Right kidney (tissue), 1 donor: ENCODE data around the gene MMP10.
"Not testable (repeated sequence)": the region's sequence is repeated elsewhere in the genome, so short reads cannot be mapped to it uniquely, and the experiment has no call there.

Experiments used
- DNase-seq: peaks from one replicate; pipeline ENCODE4 v3.0.0-alpha.2; 2016

MMP10 gene

DNA sequence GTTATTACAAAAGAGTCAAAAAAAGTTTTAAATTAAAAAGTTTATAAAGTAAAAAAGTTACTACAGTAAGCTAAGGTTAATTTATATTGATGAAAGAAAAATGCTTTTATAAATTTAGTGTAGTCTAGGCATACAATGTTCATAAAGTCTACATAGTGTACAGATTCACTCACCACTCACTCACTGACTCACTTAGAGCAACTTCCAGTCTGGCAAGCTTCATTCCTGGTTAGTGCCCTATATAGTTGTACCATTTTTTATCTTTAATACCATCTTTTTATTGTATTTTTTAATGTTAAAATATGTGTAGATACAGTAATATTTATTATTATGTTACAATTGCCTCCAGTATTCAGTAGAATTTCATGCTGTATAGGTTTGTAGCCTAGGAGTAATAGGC lies 2.6 kb upstream of the MMP10 start:
- DNase-seq, result no peak

DNA sequence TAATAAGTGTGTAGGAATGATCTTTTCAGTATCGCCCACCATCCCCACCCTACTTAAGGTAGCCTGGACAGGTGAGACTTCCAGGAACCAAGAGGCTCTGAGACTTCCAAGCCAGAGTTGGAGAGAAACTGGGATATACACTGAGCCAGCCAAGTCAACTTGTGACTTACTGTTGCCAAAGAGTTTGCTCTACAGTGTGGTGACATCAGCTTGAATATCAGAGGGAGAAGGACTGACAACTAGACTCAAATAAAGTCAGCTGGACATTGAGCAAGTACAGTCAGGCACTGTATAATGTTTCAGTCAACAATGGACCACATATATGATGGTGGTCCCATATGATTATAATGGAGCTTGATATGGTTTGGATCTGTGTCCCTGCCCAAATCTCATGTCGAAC lies 1.2 kb upstream of the MMP10 start:
- DNase-seq, result no peak

DNA sequence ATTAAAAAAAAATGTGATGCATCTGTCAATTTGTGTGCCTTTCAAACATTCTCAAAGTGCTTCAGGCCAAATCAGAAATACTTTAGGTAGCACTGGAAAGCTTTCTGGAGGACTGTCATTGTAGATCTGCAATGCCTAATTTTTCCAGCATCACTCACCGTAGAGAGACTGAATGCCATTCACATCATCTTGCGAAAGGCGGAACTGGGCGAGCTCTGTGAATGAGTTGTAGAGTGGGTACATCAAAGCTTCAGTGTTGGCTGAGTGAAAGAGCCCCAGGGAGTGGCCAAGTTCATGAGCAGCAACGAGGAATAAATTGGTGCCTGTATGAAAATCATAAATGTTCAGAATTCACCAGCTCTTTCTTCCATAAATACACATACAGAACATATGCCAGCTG lies 4.0 kb downstream of the MMP10 start:
- DNase-seq, result no peak

DNA sequence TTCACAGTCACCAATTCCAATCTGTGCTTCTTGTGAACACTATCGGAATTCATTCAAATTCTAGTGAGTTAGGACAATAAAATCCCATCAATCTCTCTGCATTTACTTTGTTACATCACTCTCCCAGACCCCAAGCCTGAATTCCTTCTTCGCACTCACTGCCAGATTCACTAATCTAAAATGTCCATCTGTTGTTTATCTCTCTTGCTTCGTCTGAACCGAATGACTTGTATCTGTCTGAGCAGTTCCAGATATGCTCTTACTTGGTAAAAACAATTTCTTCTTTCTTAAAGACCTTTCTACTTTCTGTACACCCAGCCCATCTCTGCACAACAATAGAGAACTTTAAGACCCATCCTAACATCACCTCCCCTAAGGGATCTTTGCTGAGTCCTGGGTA lies 7.0 kb downstream of the MMP10 start:
- no peak for DNase-seq

DNA sequence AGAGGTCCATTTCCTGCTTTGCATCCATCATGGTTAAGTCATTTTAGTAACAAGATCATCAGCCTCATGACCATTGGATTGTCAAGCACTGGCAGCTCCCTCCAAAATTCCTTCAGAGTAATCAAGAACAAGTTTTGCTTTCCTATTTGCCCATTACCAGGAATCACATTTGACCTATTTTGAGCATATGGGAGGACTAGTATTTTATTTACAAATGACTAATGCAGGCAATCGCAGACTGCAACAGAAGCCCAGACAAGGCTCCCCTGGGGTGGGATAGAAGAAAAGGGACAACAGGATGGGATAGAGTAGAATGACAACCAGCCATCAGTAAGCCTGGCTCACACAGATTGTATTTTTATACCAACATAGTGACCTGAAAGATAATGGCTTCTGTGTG lies 9.1 kb downstream of the MMP10 start:
- DNase-seq, result no peak

DNA sequence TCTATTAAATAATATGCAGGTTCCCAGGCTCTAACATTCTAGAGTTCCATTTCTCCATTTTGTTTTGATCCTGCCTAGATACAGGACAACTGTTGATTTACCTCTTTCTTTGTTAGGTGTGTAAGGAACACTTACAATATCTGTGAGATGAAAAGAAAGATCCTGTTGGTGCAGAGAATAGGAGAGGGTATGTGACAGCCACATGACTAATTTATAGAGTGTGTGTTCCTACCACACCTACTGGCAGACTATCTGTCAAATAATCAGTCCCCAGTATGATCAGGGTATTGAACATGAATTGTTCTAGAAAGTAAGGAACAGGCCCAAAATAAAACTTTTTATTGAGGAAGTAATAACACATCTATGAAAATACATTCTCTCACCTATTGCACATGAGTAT lies 10.2 kb downstream of the MMP10 start:
- no peak for DNase-seq

DNA sequence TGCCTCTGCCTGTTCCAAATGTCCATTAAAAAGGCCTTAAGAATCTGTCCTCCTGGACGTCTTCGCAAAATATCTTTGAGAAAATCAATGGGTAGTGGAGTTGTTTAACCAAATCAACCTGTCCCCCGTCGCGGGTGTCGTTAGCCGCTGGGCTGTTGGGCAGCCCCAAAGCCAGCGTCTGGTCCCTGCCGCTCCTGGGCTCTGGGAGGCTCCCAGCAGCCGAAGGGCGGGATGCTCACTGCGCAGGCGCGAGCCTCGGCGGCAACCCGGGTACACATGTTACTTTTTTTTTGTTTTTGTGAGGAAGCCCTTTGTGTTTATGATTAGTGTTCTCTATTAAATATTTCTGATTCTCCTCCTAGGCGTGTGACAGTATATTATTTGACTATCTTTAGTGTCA lies 12.6 kb downstream of the MMP10 start:
- DNase-seq, result no peak

DNA sequence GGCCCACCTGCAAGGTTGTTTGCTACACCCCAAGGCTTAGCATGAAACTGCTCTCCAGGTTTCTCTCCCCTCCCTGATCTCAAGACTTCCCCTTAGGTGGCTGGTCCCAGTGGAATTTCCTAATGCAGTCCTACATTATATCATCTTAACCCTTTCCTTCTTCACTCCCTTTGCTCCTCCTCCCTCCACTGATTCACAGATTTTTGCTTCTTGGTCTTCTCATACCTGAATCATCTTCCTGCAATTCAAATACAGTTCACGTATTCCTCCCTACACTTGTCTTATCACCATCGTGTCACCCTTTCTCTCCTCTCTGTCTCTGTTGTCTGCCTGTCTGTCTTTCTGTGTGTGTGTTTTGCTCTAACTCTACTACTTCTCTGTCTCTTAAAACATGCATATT lies 17.0 kb downstream of the MMP10 start:
- DNase-seq, result no peak

DNA sequence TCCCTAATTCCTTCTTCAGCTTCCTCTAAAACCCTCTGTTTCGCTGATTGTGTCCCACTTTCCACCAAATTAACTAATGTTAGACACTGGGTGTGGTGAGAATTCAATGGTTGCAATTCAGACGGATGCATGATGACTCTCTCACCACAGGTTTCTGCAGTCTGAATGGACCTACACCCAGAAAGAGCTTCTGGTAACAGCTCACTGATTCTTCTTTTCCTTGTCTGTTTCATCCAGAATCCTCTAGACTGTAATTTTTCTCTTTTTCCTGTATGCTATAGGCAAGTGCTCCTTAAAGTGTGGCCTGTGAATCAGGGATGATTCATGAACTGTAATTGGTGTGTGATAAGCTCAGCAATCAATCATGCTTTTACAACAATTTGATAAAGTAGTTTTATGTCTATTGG lies 18.1 kb downstream of the MMP10 start:
- no peak for DNase-seq

DNA sequence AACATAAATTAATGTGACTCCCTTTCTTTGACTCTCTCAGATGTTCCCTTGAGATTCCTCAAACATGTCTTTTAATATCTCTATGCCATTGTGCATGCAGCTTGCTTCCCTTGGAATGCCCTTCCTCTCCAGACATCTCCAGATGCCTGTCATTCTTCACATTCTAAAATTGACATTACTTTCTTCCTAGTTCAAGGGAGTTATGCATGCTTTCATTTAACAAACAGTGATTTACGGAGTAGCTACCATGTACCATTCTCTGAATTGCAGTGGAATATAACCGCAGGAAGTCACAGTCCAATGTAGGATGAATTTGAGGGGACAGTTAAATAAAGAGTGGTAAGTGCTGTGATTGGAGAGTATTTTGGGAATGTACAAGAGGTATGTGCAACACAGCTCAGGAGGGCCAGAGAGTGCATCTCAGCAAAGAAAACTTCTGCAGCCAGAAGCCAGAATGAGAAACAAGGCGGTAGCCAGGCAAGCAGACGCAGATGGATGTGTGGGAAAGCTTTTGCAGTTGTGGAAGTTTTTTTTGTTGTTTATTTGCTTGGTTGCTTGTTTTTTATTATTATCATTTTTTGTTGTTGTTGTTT lies 18.7 kb downstream of the MMP10 start:
- DNase-seq, result no peak

DNA sequence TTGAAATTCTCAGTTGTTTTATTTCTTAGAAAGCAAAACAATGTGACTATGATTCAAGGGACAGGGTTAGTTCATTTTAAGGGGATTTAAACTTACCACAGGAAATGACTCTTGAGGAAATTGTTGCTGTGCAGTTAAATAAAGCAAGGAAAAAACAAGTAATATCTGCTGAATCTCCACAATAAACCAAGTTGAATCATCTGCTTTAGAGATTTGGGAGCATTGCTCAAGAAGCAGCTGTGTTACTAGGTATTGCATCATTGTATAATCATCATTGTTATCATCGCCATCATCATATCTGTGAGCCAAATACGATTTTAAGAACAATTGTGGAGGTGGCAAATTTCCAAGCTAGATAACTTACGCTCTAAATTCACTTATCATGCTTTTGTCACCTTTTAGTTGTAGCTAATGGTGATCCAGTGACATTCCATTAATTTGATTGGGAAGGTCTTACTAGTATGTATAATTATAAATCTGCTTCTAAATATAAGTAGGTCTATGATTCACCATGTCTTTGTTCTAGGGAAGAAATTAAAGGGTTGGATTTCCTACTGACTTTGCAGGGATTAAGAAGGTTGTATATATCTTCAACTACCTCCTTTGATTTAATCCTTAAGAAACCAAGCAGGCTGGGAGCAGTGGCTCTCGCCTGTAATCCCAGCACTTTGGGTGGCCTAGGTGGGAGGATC lies 19.9 kb downstream of the MMP10 start:
- DNase-seq, result no peak

DNA sequence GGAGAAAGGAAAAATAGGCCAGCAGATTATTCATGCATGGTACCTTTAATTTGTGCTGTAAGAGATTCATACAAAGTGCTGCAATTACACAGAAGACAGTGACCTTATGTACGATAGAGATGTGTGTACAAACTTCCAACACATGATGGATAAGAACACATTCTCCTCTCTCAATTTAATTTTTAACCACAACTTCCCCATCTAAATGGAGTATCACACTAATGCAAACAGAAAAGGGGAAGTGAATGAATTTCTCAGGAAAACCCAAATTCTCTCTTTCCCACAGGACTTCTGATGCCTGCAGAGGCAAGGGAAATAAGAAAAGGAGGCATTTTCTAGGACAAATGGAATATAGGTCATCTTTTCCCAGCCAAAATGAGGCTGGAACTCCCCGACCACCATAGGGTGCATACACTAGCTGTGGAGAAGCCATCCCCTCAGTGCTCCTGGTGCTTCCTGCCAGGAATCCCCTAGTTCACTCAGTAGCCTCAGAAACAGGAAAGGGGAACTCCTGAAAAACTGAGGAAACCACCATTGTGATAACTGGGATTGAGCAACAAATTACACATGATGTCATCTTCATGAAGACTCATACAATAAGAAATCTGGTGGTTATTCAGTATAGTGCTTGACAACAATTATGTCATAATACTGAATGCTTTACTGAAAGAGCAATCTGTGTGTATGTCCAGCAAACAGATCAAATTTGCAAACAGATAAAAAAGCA lies 22.4 kb downstream of the MMP10 start:
- DNase-seq, result no peak

DNA sequence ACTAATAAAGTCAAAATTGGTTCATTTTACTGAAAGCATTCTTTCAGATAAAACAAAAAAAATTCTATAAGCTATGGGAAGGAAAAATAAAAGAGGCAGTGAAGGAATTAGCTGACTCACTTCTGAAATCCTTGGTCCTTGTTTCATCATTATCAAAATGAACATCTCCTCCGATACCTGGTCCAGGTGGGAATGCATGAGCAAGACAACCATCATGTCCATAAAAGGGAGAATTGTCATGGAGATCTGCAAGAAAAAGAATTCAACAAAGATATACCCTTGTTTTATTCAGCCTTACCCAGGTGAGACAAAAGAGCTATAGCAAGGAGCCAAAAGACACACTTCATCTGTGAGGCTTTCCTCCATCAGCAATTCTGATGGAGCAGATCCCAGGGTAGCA lies 27.2 kb downstream of the MMP10 start:
- DNase-seq, result no peak

DNA sequence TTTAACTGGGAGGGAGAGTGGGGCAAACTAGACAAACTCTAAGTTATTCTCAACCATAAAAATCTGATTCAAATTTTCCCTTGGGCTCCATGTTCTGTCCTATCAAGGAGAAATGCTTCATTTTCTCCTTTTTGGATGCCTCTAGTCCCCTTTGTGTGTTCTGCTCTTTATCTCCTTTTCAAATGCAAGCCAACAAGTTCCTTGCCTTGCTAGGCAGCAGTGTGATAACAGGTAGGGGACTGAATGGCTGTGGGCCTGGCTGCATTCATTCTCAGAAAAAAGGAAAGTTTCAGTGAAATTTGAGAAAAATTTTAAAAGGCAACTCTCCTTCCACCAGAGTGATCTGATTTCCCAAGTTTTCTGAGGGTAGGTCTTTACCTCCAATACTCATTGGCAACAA lies 28.8 kb downstream of the MMP10 start:
- DNase-seq, result no peak

DNA sequence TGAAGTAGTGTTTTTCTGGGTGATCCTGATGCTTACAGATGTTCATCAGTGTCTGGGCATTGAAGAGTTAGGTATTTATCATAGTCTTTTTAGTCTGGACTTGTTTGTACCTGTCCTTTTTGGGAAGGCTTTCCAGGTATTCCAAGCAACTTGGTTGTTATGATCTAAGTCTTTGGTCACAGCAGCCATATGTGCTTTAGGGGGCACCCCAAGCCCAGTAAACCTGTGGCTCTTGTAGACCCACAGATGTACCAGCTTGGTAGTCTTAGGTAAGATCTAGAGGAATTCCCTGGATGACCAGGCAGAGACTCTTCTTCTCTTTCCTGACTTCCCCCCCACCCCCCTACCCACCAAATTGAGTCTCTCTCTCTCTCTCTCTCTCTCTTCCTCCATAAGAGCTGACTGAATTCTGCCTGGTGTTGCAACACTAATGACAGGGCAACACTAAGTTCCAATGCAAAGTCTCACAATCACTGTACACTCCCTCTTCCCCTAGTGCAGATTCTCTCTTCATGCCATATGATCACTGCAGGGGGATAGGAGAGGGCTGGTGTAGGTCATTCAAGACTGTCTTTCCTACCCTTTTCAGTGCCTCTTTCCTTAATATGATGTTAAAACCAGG lies 31.2 kb downstream of the MMP10 start:
- DNase-seq, result no peak

DNA sequence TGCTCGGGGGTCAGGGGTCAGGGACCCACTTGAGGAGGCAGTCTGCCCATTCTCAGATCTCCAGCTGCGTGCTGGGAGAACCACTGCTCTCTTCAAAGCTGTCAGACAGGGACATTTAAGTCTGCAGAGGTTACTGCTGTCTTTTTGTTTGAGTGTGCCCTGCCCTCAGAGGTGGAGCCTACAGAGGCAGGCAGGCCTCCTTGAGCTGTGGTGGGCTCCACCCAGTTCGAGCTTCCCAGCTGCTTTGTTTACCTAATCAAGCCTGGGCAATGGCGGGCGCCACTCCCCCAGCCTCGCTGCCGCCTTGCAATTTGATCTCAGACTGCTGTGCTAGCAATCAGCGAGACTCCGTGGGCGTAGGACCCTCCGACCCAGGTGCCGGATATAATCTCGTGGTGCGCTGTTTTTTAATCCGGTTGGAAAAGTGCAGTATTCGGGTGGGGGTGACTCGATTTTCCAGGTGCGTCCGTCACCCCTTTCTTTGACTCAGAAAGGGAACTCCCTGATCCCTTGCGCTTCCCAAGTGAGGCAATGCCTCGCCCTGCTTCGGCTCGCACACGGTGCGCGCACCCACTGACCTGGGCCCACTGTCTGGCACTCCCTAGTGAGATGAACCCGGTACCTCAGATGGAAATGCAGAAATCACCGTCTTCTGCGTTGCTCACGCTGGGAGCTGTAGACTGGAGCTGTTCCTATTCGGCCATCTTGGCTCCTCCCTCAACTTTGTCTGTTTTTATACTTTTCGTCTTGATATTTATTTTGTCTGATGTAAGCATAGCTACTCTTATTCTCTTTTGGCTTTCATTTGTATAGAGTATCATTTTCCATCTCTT lies 33.5 kb downstream of the MMP10 start:
- DNase-seq, result not testable (repeated sequence)

DNA sequence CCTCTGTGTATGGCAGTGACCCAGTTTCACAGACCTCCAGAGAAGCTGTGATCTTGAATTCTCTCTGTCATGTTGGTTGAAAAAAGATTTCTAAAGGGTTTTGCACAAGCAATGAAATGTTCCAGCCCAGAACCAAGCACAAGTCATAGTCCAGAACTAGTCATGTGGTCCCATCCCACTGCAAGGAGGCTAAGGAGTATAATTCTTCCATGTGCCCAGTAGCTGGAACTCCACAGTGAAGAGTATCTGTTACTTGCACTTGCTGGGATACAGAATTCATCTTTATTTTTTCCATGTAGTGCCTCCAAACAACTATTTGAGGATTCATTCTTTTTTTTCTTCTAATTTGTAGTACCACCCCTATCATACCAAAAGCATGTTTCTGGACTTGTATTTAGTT lies 45.8 kb downstream of the MMP10 start:
- DNase-seq, result no peak

DNA sequence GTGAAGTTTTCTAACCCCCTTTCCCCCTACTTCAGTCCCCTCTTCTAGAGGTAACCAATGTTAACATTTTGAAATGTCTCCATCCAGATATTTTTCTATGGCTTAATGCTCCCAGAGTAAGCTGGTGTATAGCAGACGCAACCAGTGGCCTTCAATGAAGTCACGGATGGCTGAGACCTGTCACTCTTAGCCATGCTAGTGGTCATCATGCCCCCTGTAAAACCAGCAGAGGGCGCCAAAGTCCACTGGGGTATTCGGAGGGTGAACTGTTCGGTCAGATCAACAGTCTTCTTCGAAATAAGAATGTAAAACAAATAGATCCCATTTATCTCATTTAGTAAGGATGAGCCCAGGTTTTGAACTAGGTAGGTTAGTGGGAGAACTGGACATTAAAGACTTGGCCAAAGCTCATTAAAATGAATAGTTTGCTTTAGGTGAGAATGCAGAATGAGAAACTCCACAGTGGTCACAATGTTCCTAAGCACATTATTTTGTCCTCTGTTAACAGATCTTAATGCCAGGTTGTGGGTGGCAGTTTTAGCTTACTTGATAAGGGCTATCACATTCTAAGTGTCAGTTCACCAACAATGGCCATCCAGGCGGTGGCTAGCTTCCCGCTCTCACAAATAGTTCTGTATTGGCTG lies 47.1 kb downstream of the MMP10 start:
- no peak for DNase-seq

DNA sequence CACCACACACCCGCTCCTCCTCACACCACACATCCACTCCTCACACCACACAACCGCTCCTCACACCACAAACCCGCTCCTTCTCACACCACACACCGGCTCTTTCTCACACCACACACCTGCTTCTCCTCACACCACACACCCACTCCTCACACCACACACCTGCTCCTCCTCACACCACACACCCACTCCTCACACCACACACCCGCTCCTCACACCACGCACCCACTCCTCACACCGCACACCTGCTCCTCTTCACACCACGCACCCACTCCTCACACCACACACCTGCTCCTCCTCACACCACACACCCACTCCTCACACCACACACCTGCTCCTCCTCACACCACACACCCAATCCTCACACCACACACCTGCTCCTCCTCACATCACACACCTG lies 49.5 kb downstream of the MMP10 start:
- not testable (repeated sequence) for DNase-seq

DNA sequence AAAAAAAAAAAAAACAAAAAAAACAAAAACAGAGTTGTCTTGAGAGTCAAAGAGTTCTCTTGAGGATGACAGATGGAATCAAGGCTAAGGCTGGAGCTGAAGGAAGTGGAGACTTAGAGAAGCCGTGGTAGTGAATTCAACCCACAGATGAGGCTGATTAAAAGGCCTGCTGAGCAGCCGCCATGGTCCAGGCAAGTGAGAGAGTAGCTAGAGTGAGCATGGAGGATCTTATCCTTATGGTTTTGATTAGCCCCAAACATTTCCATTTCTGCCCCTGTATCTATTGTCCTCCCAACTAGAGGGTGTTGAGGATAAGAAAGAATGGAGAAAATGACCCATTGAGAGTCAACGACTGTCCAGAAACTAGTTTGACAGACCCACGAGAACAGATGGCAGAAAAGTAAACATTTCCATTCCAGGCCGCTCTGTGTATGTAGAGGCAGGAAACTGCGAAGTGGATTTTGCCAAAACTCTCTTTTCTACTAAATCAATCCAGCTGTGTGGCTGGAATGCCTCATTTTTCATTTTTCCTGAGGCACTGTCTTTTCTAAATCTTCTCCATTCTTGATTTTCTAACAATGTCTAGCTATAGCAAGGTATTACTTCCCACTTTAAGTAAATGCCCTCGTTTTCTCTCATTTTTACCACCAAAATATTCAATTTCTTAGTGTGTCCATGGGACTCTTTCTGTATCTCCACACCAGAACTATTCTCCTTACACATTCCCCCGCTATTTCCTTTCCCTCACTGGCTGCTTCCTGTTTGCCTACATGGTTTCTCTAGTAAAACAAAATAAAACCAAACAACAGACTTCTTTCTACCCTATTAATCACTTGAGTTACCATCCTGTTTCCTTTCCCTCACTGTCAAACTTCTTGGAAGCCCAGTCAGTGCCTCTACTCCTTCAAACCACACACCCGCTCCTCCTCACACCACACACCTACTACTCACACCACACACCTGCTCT lies 50.3 kb downstream of the MMP10 start:
- DNase-seq, result no peak

DNA sequence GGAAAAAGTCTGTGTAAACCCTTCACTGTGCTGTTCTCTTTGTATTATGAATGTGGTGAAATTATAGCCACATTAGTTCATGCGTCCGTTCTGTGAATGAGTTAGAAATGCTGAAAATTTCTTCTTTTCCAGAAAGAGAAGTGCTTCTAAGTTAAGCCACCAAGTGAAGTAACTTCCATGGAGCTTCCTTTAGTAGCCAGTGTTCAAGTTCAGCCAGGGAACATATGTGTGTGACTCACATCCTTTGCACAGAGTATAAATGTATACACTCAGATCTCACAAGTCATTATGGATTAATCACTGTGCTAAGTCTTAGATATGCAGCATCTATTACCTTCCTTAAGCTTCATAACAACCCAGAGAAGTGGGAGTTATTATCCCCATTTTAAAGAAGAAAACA lies 52.5 kb downstream of the MMP10 start:
- no peak for DNase-seq
